Thoracic aorta (tissue), 2 donors: ENCODE data around the gene ARSB. TPM values are rescaled to one million over a fixed set of nuclear protein-coding genes. Genes with fewer than 3 reads are reported as not detected.
A peak's percentile ranks its signal among the peaks of the same experiment; 100 is the strongest.

Experiments used
- ATAC-seq: fragments of 150-250 bp; one replicate; pipeline ENCODE4 v1.8.0; 2017; ENCODE audit warnings: low read depth; ENCODE audit not compliant: insufficient number of reproducible peaks, low FRiP score
- DNase-seq: peaks from one replicate; pipeline ENCODE4 v3.0.0-alpha.2; 2020; ENCODE audit warnings: low spot score
- H3K27ac ChIP-seq, 2 donors: fragments of 200-600 bp; sonication (generic); 1 replicate in 1 of 2; 2 replicates in 1 of 2; pipeline ENCODE4 v1.5.1; 2016; ENCODE audit warnings: mild to moderate bottlenecking in 2 of 2, moderate library complexity in 2 of 2
- H3K27me3 ChIP-seq: fragments of 200-600 bp; sonication (generic); replicated peaks from 2 replicates; pipeline ENCODE4 v1.6.0; 2016; ENCODE audit warnings: mild to moderate bottlenecking; ENCODE audit not compliant: insufficient read depth
- H3K36me3 ChIP-seq: fragments of 200-600 bp; sonication (generic); one replicate; pipeline ENCODE4 v1.5.1; 2016
- H3K4me1 ChIP-seq, 2 donors: fragments of 200-600 bp; sonication (generic); 1 replicate in 1 of 2; 2 replicates in 1 of 2; pipeline versions ENCODE4 v1.5.1 to v1.6.0; 2016; ENCODE audit warnings: low read depth in 2 of 2, mild to moderate bottlenecking in 1 of 2; ENCODE audit not compliant: control insufficient read depth in 1 of 2
- H3K4me3 ChIP-seq: fragments of 200-600 bp; sonication (generic); 2 replicates; pipeline ENCODE4 v1.5.1; 2016; ENCODE audit warnings: mild to moderate bottlenecking
- H3K9me3 ChIP-seq: fragments of 200-600 bp; sonication (generic); 2 replicates; pipeline ENCODE4 v1.5.1; 2016
- CTCF ChIP-seq: fragments of 200-600 bp; sonication (generic); IDR thresholded peaks from one replicate; pipeline ENCODE4 v1.5.1; 2019; ENCODE audit warnings: antibody characterized with exemption
- total RNA-seq, 2 donors: library from RNA; depleted of rRNA; stranded (reverse); fragments of >200 nt; gene quantifications; one replicate each; pipeline versions ENCODE4 v1.1.0 to v1.2.3, GENCODE V29; 2016

The ARSB gene
- total RNA-seq, 2 donors from 2014 or later = 26.1 to 36.0 TPM

- Histone ChIP-seq H3K27me3 (no peaks in the 10 kb centered on the region), H3K9me3 (no peaks in the 10 kb centered on the region), H3K36me3 (no peaks in the 10 kb centered on the region), H3K4me1 (peaks cover 0 to 12% of the 10 kb centered on the region in 2 donors), H3K27ac (peak overlapping the region in 1 of 2 donors; percentile 28), H3K4me3 (peak overlapping the region; percentile 61)
- ATAC-seq (peak; percentile 84), DNase-seq (no peak)
- TF ChIP-seq CTCF = peak; percentile 68
Measured at GRCh38 chr5:79020861-79021561, 35.9 kb upstream of the ARSB start.

GRCh38 chr5:79014631-79015030 lies 29.5 kb upstream of the ARSB start:
- ATAC-seq = no peak

GRCh38 chr5:79011869-79012268 lies 26.8 kb upstream of the ARSB start:
- H3K9me3 ChIP-seq = no peaks in the 10 kb centered on the region
- no peaks in the 10 kb centered on the region for H3K4me1 ChIP-seq
- no peaks in the 10 kb centered on the region for H3K36me3 ChIP-seq
- no peak overlapping the region for H3K4me3 ChIP-seq
- ATAC-seq (no peak), DNase-seq (no peak)
- H3K27me3 ChIP-seq = no peaks in the 10 kb centered on the region
- no peak for TF ChIP-seq CTCF
- H3K27ac ChIP-seq = no peak overlapping the region

More at GRCh38 chr5:79014631-79015030, 29.5 kb upstream of the ARSB start:
- TF ChIP-seq CTCF = no peak
- H3K36me3 ChIP-seq = no peaks in the 10 kb centered on the region
- H3K4me3 ChIP-seq = no peak overlapping the region
- no peak overlapping the region for H3K27ac ChIP-seq
- no peaks in the 10 kb centered on the region for H3K27me3 ChIP-seq
- no peaks in the 10 kb centered on the region for H3K4me1 ChIP-seq
- H3K9me3 ChIP-seq = no peaks in the 10 kb centered on the region
- no peak for DNase-seq

GRCh38 chr5:79011219-79011836 lies 26.2 kb upstream of the ARSB start:
- Histone ChIP-seq H3K27ac (no peak overlapping the region), H3K9me3 (no peaks in the 10 kb centered on the region), H3K27me3 (no peaks in the 10 kb centered on the region), H3K4me3 (no peak overlapping the region), H3K36me3 (no peaks in the 10 kb centered on the region), H3K4me1 (no peaks in the 10 kb centered on the region)
- no peak for ATAC-seq
- no peak for DNase-seq
- no peak for TF ChIP-seq CTCF

GRCh38 chr5:79008362-79008761 lies 23.3 kb upstream of the ARSB start:
- H3K36me3 ChIP-seq = no peaks in the 10 kb centered on the region
- no peak for TF ChIP-seq CTCF
- H3K4me1 ChIP-seq = no peaks in the 10 kb centered on the region
- DNase-seq (no peak), ATAC-seq (no peak)
- H3K27ac ChIP-seq = no peak overlapping the region
- H3K4me3 ChIP-seq = no peak overlapping the region
- H3K9me3 ChIP-seq = no peaks in the 10 kb centered on the region
- H3K27me3 ChIP-seq = no peaks in the 10 kb centered on the region
